ENCODE results near the gene PHYHIPL. TPM values are rescaled to one million over a fixed set of nuclear protein-coding genes. Genes with fewer than 3 reads are reported as not detected.

The PHYHIPL gene
- total RNA-seq = not detected

DNA sequence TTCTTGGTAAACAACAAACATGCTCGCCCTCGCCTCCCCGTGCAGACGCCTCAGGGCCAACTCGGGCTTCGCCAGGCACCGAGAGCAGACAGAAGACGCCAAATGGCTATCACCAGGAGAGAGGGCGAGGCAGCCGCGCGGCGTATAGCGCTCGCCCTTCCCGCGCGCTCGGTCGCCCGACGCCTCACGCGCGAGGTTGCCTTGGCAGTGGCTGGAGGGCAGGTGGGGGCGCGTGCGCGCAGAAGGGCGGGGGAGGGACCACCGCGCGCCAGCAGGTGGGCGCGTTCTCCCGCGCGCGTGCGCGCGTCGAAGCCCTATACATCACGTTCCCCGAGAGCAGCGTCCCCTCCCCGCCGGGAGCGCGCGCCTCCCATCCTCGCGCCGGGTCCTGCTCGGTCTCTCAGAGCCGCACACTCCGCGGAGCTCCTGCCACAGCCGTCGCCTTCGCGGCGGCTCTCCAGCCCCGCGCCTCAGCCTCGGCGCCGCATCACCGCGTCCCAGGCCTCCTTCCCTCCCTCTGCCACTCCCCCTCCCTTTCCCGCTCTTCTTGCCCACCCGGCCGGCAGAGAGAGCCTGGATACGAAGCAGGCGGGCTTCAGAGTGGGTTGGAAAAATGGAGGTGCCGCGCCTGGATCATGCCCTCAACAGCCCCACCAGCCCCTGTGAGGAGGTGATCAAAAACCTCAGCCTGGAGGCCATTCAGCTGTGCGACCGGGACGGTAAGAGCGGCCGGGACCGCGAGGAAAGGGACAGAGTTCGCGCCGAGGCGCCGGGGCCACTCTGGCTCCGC lies at the start of gene PHYHIPL:
TSS of gene PHYHIPL (plus strand) at position 403 of the 790 bp plus-strand sequence. CDS start at position 614, 211 bp downstream.
- DNase-seq (no peak), ATAC-seq (no peak)
- H3K27me3 Mint-ChIP-seq = peaks cover 14% of the 10 kb centered on the region
- peaks cover 2% of the 10 kb centered on the region for H3K4me1 Mint-ChIP-seq
- peaks cover 1% of the 10 kb centered on the region for H3K36me3 Mint-ChIP-seq
- H3K9me3 Mint-ChIP-seq (ENCODE audit: low read depth) = no peaks in the 10 kb centered on the region
- H3K4me3 Mint-ChIP-seq = no peak within 1 kb of the TSS
- CTCF ChIA-PET = no interaction called here
- peak within 1 kb of the TSS; percentile 4 for H3K27ac Mint-ChIP-seq

DNA sequence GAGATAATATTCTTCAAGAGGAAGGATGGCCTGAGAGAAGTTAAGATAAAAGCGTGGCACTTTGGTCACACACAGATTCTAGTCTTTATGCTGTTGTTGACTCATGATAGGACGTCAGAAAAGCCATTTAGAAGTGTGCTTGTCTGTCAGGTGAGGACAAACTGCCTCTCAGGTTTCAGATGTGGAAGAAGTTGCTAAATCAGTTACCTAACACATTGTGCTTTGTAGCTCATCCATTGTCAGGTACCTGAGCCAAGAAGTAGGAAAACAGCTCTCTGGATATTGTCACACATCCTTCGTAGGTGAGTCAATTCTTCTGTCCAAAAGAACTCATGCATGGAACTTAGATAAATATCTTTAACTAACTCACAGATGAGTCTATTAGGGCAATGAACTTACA lies 49.5 kb upstream of the PHYHIPL start:
- Mint-ChIP-seq H3K27ac (no peak overlapping the region), H3K36me3 (no peaks in the 10 kb centered on the region), H3K27me3 (no peaks in the 10 kb centered on the region), H3K4me1 (no peaks in the 10 kb centered on the region), H3K9me3 (ENCODE audit: low read depth) (no peaks in the 10 kb centered on the region), H3K4me3 (no peak overlapping the region)
- no peak for ATAC-seq
- no peak for DNase-seq
- CTCF ChIA-PET = no interaction called here

DNA sequence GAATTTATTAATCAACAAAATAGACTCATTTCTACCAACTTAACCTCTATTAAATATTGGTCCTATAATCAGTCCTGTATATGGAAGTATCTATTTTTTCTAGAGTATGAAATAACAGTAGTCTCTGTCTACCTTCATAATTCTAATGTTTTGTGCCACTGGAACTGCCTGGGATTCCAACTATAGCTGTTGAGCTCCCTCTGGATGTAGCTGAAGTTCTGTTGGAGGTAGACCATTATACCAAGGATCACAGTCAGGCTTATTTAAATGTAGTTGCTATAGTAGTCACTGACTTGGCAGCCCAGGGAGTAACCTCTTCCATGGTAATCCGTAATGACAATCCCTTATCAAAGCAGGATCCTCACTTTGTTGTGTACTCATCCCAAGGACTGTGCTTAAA lies 48.5 kb upstream of the PHYHIPL start:
- DNase-seq = no peak
- H3K36me3 Mint-ChIP-seq = no peaks in the 10 kb centered on the region
- no peak overlapping the region for H3K27ac Mint-ChIP-seq
- no peak for ATAC-seq
- CTCF ChIA-PET = no interaction called here
- no peaks in the 10 kb centered on the region for H3K27me3 Mint-ChIP-seq
- no peaks in the 10 kb centered on the region for H3K9me3 Mint-ChIP-seq (ENCODE audit: low read depth)
- no peak overlapping the region for H3K4me3 Mint-ChIP-seq
- no peaks in the 10 kb centered on the region for H3K4me1 Mint-ChIP-seq

- H3K9me3 Mint-ChIP-seq (ENCODE audit: low read depth) = peaks cover 4% of the 10 kb centered on the region
These were observed 46.6 kb upstream of the PHYHIPL start for GRCh38 chr10:59129867-59130266.

GRCh38 chr10:59131666-59132065 lies 44.8 kb upstream of the PHYHIPL start:
- ATAC-seq (no peak), DNase-seq (no peak)
- H3K4me1 Mint-ChIP-seq = no peaks in the 10 kb centered on the region
- peaks cover 4% of the 10 kb centered on the region for H3K9me3 Mint-ChIP-seq (ENCODE audit: low read depth)
- H3K4me3 Mint-ChIP-seq = no peak overlapping the region
- CTCF ChIA-PET = no interaction called here
- no peak overlapping the region for H3K27ac Mint-ChIP-seq
- H3K36me3 Mint-ChIP-seq = no peaks in the 10 kb centered on the region
- no peaks in the 10 kb centered on the region for H3K27me3 Mint-ChIP-seq

More at GRCh38 chr10:59129867-59130266, 46.6 kb upstream of the PHYHIPL start:
- Mint-ChIP-seq H3K4me1 (no peaks in the 10 kb centered on the region), H3K27ac (no peak overlapping the region), H3K4me3 (no peak overlapping the region), H3K36me3 (no peaks in the 10 kb centered on the region), H3K27me3 (no peaks in the 10 kb centered on the region)
- no peak for DNase-seq
- ATAC-seq = no peak
- CTCF ChIA-PET = no interaction called here

- no peak overlapping the region for H3K27ac Mint-ChIP-seq
- no peaks in the 10 kb centered on the region for H3K36me3 Mint-ChIP-seq
- CTCF ChIA-PET = no interaction called here
- H3K27me3 Mint-ChIP-seq = no peaks in the 10 kb centered on the region
- ATAC-seq (no peak), DNase-seq (no peak)
- H3K9me3 Mint-ChIP-seq (ENCODE audit: low read depth) = peaks cover 4% of the 10 kb centered on the region
- no peak overlapping the region for H3K4me3 Mint-ChIP-seq
- H3K4me1 Mint-ChIP-seq = no peaks in the 10 kb centered on the region
These were observed 42.4 kb upstream of the PHYHIPL start for GRCh38 chr10:59133841-59134593.

DNA sequence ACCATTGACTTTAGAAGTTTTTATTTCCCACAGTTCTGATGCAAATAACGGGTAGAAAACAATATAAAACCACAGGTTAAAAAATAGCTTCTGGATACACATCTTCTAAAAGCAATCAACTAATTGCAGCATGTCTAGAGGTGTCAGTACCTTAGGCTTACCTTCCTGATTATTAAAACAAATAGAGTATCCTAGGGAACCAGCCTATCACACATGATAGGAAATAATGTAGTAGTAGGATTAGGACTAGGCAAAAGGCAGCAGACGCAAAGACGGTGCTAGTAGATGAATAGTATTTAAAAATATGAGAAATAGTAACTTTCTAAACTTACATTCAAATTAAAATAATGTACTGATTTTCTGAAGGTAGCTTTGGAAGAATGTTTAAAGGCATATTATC lies 41.7 kb upstream of the PHYHIPL start:
- H3K36me3 Mint-ChIP-seq = no peaks in the 10 kb centered on the region
- H3K27me3 Mint-ChIP-seq = no peaks in the 10 kb centered on the region
- ATAC-seq (no peak), DNase-seq (no peak)
- H3K4me1 Mint-ChIP-seq = no peaks in the 10 kb centered on the region
- peaks cover 4% of the 10 kb centered on the region for H3K9me3 Mint-ChIP-seq (ENCODE audit: low read depth)
- CTCF ChIA-PET = no interaction called here
- no peak overlapping the region for H3K27ac Mint-ChIP-seq
- no peak overlapping the region for H3K4me3 Mint-ChIP-seq

- ATAC-seq (no peak), DNase-seq (no peak)
- H3K9me3 Mint-ChIP-seq (ENCODE audit: low read depth) = peaks cover 4% of the 10 kb centered on the region
- no peaks in the 10 kb centered on the region for H3K36me3 Mint-ChIP-seq
- no peak overlapping the region for H3K4me3 Mint-ChIP-seq
- H3K4me1 Mint-ChIP-seq = no peaks in the 10 kb centered on the region
- H3K27me3 Mint-ChIP-seq = no peaks in the 10 kb centered on the region
- CTCF ChIA-PET = no interaction called here
- H3K27ac Mint-ChIP-seq = no peak overlapping the region
These were observed 41.2 kb upstream of the PHYHIPL start for GRCh38 chr10:59135275-59135674.

DNA sequence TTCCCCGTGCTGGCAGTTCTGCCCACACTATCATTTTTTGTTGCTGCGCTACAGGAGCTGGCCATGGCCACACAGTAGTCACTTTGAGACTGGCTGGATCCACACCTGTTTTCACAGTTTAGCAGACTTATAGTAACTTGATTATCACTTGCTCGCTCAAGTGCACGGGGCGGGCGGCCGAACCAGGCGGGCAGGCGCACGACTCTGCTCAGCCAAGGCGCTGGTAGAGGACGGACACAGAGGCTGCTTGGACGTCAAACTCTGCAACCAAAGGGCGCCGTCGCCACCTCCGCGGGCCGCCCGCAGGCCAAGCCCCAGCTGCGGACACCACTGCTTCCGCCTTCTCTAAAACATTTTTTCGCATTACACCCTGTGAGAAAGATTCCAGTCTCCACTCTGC lies 38.4 kb upstream of the PHYHIPL start:
- Mint-ChIP-seq H3K4me3 (no peak overlapping the region), H3K27ac (no peak overlapping the region), H3K4me1 (no peaks in the 10 kb centered on the region), H3K36me3 (no peaks in the 10 kb centered on the region), H3K9me3 (ENCODE audit: low read depth) (peaks cover 4% of the 10 kb centered on the region), H3K27me3 (no peaks in the 10 kb centered on the region)
- CTCF ChIA-PET = no interaction called here
- ATAC-seq (no peak), DNase-seq (no peak)

GRCh38 chr10:59143544-59143943 lies 32.9 kb upstream of the PHYHIPL start:
- no peak for ATAC-seq
- no peaks in the 10 kb centered on the region for H3K36me3 Mint-ChIP-seq
- no peaks in the 10 kb centered on the region for H3K4me1 Mint-ChIP-seq
- no peaks in the 10 kb centered on the region for H3K27me3 Mint-ChIP-seq
- no peak overlapping the region for H3K27ac Mint-ChIP-seq
- CTCF ChIA-PET = no interaction called here
- DNase-seq = no peak
- no peak overlapping the region for H3K4me3 Mint-ChIP-seq
- peaks cover 2% of the 10 kb centered on the region for H3K9me3 Mint-ChIP-seq (ENCODE audit: low read depth)

DNA sequence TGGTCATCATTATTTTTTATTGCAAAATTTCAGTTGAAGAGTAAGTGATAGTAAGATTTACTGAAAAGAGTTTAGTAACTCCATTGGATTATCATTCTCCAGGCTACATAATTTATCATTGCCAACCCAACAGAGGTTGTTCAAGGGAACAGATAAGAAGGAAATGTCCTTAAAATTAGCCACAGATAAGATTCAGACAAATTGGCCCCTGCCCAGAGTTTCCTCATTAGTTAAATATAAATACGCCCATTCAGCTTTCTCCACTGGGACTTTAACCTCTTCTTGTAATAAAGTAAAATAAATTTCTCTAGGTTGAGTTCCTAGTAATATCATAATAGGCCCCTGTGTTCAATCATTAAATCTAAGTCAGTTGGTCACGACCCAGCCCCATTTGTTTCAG lies 27.7 kb upstream of the PHYHIPL start:
- DNase-seq (no peak), ATAC-seq (no peak)
- no peaks in the 10 kb centered on the region for H3K4me1 Mint-ChIP-seq
- no peaks in the 10 kb centered on the region for H3K36me3 Mint-ChIP-seq
- no peaks in the 10 kb centered on the region for H3K27me3 Mint-ChIP-seq
- CTCF ChIA-PET = no interaction called here
- H3K27ac Mint-ChIP-seq = no peak overlapping the region
- peaks cover 2% of the 10 kb centered on the region for H3K9me3 Mint-ChIP-seq (ENCODE audit: low read depth)
- H3K4me3 Mint-ChIP-seq = no peak overlapping the region

DNA sequence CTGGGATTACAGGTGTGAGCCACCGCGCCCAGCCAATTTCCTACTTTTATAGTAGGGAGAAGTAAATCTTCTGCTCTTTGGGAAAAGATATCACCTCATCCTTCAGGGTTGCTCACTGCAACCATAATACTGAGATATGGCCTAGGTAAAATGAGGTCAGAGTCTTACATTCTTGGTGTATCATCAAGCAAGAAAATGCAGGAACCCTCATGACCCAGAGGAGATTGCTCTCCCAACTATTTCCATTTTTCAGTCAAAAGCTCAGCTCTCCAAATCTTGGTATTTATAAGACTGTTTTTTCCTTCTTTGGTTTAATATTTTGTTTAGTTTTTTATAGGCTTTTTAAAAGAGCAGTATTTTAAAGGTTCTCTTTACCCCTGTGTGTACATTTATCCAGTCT lies 20.9 kb upstream of the PHYHIPL start:
- Mint-ChIP-seq H3K36me3 (no peaks in the 10 kb centered on the region), H3K9me3 (ENCODE audit: low read depth) (no peaks in the 10 kb centered on the region)
- CTCF ChIA-PET = no interaction called here

DNA sequence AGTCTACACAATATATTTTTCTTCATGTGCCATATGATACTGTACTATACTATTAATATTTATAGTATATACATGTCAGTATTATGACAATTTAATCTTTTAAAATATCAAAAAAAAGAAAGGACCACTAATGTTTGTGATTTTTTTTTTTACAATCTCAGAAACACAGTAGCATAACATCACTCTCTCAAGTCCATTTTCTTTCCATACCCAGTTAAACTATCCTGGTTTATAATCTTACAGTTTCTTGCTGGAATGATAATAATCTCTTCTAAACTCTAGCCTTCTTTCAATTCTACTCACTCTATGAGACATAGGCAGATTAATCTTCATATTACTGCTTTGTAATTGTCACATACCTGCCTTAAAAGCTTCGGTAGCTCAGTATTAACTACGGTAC lies 8.9 kb upstream of the PHYHIPL start:
- CTCF ChIA-PET = no interaction called here
- Mint-ChIP-seq H3K4me1 (no peaks in the 10 kb centered on the region), H3K4me3 (no peak overlapping the region), H3K27me3 (no peaks in the 10 kb centered on the region), H3K9me3 (ENCODE audit: low read depth) (peaks cover 4% of the 10 kb centered on the region), H3K36me3 (no peaks in the 10 kb centered on the region), H3K27ac (no peak overlapping the region)
- ATAC-seq = no peak
- no peak for DNase-seq

More for the DNA sequence above, 20.9 kb upstream of the PHYHIPL start:
- no peak overlapping the region for H3K4me3 Mint-ChIP-seq
- no peaks in the 10 kb centered on the region for H3K27me3 Mint-ChIP-seq
- ATAC-seq (no peak), DNase-seq (no peak)
- no peaks in the 10 kb centered on the region for H3K4me1 Mint-ChIP-seq
- H3K27ac Mint-ChIP-seq = no peak overlapping the region

DNA sequence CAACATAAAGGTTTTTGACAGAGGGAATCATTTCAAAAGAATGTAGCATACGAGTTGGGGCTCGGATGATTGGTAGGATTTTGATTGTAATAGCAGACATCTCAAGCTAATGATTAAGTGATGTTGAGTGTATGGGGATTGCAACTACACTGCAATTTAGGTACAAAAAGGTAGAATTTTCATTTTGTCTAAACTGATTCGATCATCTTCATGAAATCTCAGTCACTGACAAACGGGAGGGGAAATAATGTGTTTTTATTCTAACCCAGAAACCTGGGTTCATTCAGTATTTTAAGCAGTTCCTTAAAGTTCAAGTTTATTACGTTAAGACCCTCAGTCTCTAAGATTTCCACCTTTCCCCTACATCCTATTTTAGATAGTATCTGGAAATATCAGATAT lies 3.9 kb upstream of the PHYHIPL start:
- ATAC-seq = no peak
- DNase-seq = no peak
- Mint-ChIP-seq H3K36me3 (peaks cover 1% of the 10 kb centered on the region), H3K4me3 (no peak overlapping the region), H3K27me3 (peaks cover 12% of the 10 kb centered on the region), H3K4me1 (peaks cover 2% of the 10 kb centered on the region), H3K9me3 (ENCODE audit: low read depth) (peaks cover 3% of the 10 kb centered on the region), H3K27ac (no peak overlapping the region)
- CTCF ChIA-PET = no interaction called here

Measured in activated CD8-positive, alpha-beta memory T cell treated with anti-CD3 and anti-CD28 coated beads, Interleukin-2, amount 10 ng/mL, durations not matched to agents 7 days and 5 days (primary cell).